CD4-positive, alpha-beta T cell treated with Interleukin-17A for 1 hour (primary cell): Measurements from ENCODE around the gene SLC29A3.
"Not testable (repeated sequence)": the region's sequence is repeated elsewhere in the genome, so short reads cannot be mapped to it uniquely, and the experiment has no call there.

ENCODE experiments used
- DNase-seq: peaks from one replicate; pipeline ENCODE4 v3.0.0-alpha.2; 2020

Gene SLC29A3

GRCh38 chr10:71348850-71349249 lies 29.8 kb downstream of the SLC29A3 start:
- DNase-seq, result no peak

- no peak for DNase-seq
Measured at GRCh38 chr10:71349406-71349805, 30.3 kb downstream of the SLC29A3 start.

DNA sequence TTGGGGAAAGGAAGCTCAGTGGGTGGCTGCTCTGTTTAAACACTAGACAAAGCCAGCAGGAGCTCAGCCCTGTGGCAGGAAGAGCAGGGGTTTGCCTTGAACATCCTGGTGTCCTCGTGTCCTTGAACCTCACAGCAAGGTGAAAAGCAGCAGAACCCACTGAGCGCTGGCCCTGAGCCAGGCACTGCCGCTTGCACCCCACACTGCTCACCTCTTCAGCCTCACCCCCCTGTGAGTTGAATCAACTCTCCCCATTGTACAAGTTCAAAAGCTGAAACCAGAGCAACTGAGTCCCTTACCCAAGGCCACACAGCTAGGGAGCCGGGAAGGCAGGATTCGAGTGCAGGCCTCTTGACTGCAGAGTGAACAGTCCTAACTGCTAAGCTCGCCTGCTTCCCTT lies 32.0 kb downstream of the SLC29A3 start:
- no peak for DNase-seq

DNA sequence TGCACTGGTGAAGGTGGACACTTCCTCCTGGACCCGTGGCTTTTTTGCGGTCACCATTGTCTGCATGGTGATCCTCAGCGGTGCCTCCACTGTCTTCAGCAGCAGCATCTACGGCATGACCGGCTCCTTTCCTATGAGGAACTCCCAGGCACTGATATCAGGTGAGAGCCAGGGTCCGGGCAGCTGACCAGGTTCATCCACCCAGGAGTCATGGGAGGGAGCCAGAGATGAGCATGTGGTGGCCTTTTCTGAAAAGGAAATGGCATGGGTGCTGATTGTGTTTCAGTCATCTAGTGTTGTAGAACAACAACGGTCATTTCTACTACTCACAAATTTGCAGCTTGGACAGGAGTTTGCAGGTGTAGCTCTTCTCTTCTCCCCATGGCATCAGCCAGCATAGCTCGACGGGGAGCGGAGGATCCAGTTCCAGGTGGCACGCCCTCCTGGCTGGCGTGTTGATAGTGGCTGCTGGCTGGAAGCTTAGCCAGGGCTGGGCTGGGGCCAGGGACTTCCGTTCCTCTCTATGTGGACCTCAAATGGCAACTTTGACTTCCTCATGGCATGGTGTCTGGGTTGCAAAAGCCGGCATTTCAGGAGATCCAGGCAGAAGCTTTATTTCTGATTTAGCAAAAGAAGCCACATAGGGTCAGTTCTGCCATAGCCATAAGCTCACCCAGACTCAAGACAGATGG lies 32.7 kb downstream of the SLC29A3 start:
- DNase-seq, result no peak

DNA sequence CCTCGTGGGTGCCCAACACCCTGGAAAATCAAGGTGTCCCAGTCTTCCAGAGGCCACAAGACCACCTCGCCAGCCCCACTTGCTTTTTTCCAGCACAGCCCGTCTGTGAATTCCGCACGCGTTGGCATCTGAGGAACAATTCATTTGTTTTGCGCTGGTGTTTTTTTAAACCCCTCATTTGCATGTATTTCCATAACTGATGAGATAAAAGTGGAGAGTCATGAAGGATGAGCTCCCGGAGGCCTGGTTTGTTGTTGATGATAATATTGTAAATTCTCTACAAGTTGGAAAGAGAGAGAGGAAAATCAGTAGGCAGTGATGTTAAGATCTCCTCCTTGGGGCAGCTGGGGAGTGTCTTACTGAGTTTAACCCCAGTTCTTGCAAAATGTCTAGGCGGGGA lies 34.6 kb downstream of the SLC29A3 start:
- no peak for DNase-seq

GRCh38 chr10:71354776-71355175 lies 35.7 kb downstream of the SLC29A3 start:
- no peak for DNase-seq

- DNase-seq, result no peak
Measured at GRCh38 chr10:71355886-71356285, 36.8 kb downstream of the SLC29A3 start.

GRCh38 chr10:71357792-71358265 lies 38.8 kb downstream of the SLC29A3 start:
- no peak for DNase-seq

- DNase-seq, result no peak
Measured at GRCh38 chr10:71358277-71358676, 39.2 kb downstream of the SLC29A3 start.

GRCh38 chr10:71358906-71359305 lies 39.8 kb downstream of the SLC29A3 start:
- not testable (repeated sequence) for DNase-seq

DNA sequence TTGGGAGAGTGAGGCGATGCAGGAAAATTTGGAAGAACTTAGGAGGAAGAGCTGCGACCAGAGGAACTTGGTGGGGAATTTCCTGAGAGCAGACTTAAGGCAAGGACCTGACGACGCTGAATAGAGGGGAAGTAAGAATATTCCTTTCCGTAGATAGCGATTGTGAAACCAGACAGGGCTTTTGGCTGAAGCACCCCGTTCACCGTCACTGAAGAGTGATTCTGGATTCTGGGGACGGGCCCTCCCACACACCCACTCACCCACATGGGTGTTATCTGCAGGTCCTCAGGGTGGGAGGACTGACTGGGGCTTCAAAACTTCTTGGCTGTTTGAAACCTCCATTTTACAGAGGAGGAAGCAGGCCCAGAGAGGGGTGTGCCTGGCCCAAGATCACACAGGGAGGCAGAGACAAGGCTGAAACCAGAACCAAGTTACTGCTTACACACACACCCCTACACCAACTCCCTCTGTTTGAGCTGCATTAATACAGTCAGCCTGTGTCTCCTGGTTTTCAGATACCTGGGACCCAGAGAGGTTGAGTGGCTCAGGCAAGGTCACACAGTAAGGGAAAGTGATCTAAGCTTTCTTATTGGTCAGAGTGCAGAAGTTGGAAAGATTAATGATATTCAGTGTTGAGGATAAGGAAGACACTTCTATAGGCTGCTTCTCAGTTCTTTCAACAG lies 40.4 kb downstream of the SLC29A3 start:
- DNase-seq, result no peak

- DNase-seq, result no peak
Measured at GRCh38 chr10:71360735-71361134, 41.7 kb downstream of the SLC29A3 start.

DNA sequence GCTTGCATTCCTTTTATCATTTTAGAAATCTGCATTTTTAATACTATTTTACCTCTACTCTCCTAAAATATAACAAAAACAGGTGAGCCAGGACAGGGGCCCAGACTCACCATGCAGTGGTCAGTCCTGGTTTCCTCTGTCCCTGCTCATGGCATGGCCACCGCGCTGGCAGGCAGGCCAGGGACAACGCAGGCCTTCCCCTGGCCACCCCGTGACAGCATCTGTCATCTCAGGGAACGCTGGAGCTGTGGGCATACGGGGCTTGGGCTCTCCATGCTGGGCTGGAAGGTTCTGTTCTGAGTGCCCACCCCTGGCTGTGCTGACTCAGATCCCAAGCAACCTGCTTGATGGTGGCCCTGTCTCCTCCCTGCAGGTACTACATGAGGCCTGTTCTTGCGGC lies 42.5 kb downstream of the SLC29A3 start:
- no peak for DNase-seq

DNA sequence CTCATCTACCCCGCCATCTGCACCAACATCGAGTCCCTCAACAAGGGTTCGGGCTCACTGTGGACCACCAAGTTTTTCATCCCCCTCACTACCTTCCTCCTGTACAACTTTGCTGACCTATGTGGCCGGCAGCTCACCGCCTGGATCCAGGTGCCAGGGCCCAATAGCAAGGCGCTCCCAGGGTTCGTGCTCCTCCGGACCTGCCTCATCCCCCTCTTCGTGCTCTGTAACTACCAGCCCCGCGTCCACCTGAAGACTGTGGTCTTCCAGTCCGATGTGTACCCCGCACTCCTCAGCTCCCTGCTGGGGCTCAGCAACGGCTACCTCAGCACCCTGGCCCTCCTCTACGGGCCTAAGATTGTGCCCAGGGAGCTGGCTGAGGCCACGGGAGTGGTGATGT lies 43.1 kb downstream of the SLC29A3 start:
- no peak for DNase-seq

- DNase-seq, result no peak
Measured at GRCh38 chr10:71363936-71364335, 44.9 kb downstream of the SLC29A3 start.

DNA sequence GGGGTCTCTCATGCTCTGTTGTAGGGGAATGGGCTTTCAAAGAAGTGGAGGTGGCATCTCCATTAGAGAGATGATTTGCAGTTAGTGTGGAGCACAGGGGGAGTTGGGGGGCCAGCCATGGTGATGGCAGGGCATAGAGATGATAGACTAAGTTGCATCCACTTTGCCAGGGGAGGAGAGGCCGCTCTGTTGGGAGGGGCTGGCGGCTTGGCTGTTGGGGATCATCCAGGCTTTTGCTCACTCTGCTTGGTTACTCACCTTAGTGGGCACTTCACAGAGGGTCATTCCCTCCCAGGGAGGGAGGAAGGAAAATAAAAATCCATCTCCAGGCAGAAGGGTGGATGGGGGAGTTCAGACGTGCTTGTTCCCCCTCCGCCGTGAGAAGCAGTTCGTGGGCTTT lies 46.3 kb downstream of the SLC29A3 start:
- DNase-seq, result no peak

- DNase-seq, result no peak
Measured at GRCh38 chr10:71366690-71367089, 47.6 kb downstream of the SLC29A3 start.

DNA sequence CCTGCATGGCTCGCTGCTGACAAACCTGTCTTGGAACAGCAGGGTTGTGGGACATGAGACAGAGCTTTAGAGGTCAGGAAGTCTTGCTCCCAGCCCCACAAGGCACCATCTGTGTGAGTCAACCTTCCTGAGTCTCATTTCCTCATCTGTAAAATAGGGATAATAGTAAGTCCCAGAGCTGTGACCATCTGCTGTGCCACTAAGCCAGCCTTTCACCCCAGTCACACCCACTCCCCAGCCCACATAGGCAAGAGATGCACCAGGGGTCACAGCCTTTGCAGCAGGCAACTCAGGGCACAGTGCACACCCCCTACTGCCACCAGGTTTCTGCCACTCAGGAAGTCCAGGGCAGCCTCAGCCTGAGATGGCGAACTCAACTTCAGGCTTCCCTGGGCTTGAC lies 48.2 kb downstream of the SLC29A3 start:
- no peak for DNase-seq

- no peak for DNase-seq
Measured at GRCh38 chr10:71368176-71368575, 49.1 kb downstream of the SLC29A3 start.

- DNase-seq, result no peak
Measured at GRCh38 chr10:71368643-71369042, 49.6 kb downstream of the SLC29A3 start.

DNA sequence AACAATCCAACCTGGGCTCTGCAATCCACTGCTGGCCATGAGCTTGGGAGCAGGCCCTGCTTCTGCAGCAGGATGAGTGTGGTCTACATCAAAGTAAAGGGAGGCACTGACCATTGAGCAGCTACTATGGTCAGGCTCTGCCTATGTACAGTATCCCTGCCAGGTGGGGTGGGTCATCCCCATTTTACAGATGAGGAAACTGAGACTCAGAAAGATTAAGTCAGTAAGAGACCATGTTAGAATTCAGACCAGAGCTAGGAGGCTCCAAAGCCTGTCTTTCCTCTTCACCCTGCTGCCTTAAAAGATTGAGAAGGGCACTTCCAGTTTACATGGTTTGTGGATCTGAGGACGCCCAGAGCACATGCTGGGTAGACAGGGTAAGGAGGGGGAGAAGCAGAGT lies 50.5 kb downstream of the SLC29A3 start:
- no peak for DNase-seq

- no peak for DNase-seq
Measured at GRCh38 chr10:71370031-71370430, 51.0 kb downstream of the SLC29A3 start.

DNA sequence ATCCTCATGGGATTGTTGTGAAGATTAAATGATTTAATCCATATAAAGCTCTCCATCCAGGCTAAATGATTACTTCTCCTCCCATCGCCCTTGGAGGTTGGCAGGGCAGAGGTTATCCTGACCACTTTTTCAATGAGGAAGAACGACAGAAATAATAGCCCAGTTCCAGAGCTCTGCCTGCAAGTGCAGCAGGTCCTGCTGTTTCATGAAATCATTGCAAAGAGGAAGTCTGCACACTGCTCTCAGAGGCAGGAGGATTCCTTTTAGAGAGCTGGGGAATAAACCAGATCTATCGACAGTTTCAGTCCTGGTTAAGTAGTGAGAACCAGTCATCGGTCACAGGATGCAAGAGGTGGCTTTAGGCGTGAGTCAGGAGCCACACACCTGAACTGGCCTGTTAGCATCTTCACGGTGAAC lies 52.7 kb downstream of the SLC29A3 start:
- no peak for DNase-seq

DNA sequence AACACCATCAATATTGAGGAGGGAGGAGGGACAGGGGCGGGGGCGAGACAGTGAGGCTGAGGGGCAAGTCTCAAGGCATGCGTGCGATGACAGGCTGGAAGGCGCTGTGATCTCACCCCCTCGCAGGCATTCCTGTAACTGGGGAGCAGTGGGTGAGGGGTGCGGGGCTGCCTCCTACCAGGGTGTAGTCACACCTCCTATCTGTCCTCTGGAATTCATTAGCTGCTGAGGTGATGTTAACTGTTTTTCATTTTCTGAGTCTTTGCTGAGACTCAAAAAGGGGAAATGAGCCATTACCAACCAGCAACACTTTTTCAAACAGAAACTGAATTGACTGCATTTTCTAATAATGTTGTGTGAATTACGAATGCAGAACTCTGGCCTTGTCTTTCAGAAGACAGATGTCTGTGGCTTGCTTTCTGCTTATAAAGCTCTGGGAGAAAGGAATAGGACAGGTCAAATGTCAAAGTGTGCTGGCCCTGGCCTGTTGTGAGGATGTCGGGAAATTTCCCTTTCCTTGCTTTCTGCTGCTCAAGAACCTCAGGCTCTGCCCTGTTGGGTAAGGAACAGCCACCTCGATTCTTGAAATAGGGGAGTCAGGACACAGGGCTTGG lies 53.9 kb downstream of the SLC29A3 start:
- no peak for DNase-seq
